Mesothelial cell of epicardium (in vitro differentiated cells): ENCODE data around the gene TMEM140. TPM values are rescaled to one million over a fixed set of nuclear protein-coding genes. Genes with fewer than 3 reads are reported as not detected.
A peak's percentile ranks its signal among the peaks of the same experiment; 100 is the strongest.

ENCODE experiments used
- DNase-seq, 2 experiments: peaks; one replicate each; pipeline ENCODE4 v3.0.0; 2021; ENCODE audit warnings: low spot score in 2 of 2; ENCODE audit not compliant: unreplicated experiment in 2 of 2
- H3K27ac Mint-ChIP-seq: 2 replicates; pipeline ENCODE4 v1.8.0; 2021; ENCODE audit warnings: mixed read lengths
- H3K27me3 Mint-ChIP-seq: 2 replicates; pipeline ENCODE4 v1.8.0; 2021; ENCODE audit warnings: low read depth, mixed read lengths
- H3K36me3 Mint-ChIP-seq: 2 replicates; pipeline ENCODE4 v1.8.0; 2021; ENCODE audit warnings: mixed read lengths
- H3K4me1 Mint-ChIP-seq: 2 replicates; pipeline ENCODE4 v1.8.0; 2021; ENCODE audit warnings: mixed read lengths
- H3K4me3 Mint-ChIP-seq: 2 replicates; pipeline ENCODE4 v1.8.0; 2021; ENCODE audit warnings: mild to moderate bottlenecking, moderate library complexity, mixed read lengths
- H3K9me3 Mint-ChIP-seq: 2 replicates; pipeline ENCODE4 v1.8.0; 2021; ENCODE audit warnings: mixed read lengths
- total RNA-seq: library from RNA; stranded (reverse); gene quantifications from 3 replicates; pipeline ENCODE4 v1.2.1, GENCODE V29; 2021
- TF ChIP-seq, protein P1 (sequence below): fragments of 200-600 bp; sonication (generic); IDR thresholded peaks from one replicate; pipeline ENCODE4 v1.5.0; 2021; ENCODE audit warnings: antibody characterized with exemption; ENCODE audit not compliant: unreplicated experiment

The TMEM140 gene
- total RNA-seq, 1 donor from 2014 or later, result 0.40 TPM

DNA sequence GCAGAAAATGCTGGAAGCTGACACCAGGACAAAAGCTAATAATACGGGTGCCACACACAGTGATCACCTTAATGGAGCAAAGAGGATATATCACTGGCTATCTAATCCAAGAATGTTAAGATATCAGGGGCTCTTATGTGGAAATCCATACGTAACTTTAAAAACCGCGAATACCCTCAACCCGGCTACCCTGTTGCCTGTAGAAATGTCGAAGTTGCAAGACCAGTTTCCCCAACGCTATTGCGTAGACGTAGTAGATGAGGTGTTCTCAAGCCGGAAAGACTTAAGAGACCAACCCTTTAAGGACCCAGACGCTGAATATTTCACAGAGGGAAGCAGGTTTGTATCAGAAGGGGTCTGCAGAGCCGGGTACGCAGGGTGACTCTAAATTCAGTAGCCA lies 30.5 kb downstream of the TMEM140 start:
- DNase-seq, result peak in 1 of 2 experiments; percentile 11
- Mint-ChIP-seq H3K9me3 (peaks cover 46% of the 10 kb centered on the region), H3K27ac (no peak overlapping the region), H3K4me1 (no peaks in the 10 kb centered on the region), H3K4me3 (no peak overlapping the region), H3K36me3 (peaks cover 50% of the 10 kb centered on the region), H3K27me3 (no peaks in the 10 kb centered on the region)
- TF ChIP-seq, protein P1, sequence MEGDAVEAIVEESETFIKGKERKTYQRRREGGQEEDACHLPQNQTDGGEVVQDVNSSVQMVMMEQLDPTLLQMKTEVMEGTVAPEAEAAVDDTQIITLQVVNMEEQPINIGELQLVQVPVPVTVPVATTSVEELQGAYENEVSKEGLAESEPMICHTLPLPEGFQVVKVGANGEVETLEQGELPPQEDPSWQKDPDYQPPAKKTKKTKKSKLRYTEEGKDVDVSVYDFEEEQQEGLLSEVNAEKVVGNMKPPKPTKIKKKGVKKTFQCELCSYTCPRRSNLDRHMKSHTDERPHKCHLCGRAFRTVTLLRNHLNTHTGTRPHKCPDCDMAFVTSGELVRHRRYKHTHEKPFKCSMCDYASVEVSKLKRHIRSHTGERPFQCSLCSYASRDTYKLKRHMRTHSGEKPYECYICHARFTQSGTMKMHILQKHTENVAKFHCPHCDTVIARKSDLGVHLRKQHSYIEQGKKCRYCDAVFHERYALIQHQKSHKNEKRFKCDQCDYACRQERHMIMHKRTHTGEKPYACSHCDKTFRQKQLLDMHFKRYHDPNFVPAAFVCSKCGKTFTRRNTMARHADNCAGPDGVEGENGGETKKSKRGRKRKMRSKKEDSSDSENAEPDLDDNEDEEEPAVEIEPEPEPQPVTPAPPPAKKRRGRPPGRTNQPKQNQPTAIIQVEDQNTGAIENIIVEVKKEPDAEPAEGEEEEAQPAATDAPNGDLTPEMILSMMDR, result no peak

DNA sequence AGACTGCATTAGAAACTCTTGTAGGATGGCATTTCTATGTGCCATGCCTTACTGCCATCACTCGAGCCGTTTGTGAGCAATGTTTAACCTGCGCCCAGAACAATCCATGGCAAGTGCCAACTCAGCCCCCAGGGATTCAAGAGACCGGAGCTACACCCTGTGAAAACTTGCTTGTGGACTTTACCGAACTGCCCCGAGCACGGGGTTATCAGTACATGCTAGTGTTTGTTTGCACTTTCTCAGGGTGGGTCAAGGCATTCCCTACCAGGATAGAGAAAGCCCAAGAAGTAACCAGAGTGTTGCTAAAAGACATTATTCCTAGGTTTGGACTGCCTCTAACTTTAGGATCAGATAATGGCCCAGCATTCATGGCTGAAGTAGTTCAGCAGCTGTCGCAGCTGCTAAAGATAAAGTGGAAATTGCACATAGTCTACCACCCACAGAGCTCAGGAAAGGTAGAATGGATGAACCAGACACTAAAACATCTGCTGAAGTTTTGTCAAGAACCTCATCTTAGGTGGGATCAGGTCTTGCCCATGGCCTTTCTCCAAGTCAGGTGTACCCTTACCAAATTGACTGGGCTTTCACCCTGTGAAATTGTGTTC lies 31.6 kb downstream of the TMEM140 start:
- peaks cover 61% of the 10 kb centered on the region for H3K36me3 Mint-ChIP-seq
- H3K27ac Mint-ChIP-seq, result no peak overlapping the region
- TF ChIP-seq, protein P1, result no peak
- H3K27me3 Mint-ChIP-seq, result no peaks in the 10 kb centered on the region
- peaks cover 54% of the 10 kb centered on the region for H3K9me3 Mint-ChIP-seq
- no peaks in the 10 kb centered on the region for H3K4me1 Mint-ChIP-seq
- peak in 1 of 2 experiments; percentile 6 for DNase-seq
- H3K4me3 Mint-ChIP-seq, result no peak overlapping the region

DNA sequence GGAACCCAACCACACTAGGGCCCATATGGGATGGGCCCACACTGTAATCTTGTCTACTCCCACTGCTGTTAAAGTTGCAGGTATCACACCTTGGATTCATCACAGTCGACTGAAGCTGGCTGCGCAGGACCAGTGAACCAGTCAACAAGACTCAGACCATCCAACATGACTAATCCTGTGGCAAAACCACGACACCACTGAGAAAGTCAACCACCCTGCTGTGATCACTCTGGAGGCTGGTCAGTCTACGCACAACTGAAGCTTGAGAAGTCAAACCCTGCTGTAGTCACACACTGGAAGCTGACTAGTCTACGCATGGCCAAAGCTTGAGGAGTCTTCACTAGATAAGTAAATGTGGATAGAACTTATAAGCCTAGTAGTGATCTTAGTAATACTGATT lies 32.2 kb downstream of the TMEM140 start:
- Mint-ChIP-seq H3K4me1 (no peaks in the 10 kb centered on the region), H3K36me3 (peaks cover 66% of the 10 kb centered on the region), H3K4me3 (no peak overlapping the region), H3K27ac (no peak overlapping the region), H3K27me3 (no peaks in the 10 kb centered on the region), H3K9me3 (peaks cover 54% of the 10 kb centered on the region)
- TF ChIP-seq, protein P1, result no peak
- DNase-seq, result no peak

DNA sequence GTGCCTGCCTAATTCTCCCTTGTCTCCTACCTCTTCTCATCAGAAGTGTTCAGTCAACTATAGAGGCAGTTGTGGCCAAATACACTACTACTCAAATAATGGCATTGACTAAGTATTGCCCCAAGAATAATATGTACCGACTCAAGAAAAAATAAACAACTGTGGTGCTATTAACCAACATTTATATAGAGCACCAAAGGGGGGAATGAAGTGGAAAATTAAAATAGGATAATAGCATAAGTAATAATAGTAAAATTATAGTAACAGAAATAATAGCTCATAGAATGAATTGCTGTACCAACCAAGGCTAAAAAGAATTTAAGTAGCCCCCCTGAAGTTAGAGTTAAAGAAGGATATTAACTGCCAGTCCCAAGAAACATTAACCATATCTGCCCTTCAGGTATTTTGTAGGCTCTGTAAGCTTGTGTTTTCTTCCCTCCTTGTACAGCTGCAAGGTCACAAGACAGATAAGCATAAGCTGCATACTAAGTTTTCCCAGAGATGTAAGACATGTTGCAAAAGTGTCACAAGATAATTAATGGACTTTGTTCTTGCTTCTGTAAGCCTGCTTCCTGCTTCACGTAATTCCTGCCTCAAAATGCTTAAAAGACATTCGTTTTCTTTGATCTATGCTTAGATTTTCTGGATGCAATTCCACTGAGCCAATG lies 33.5 kb downstream of the TMEM140 start:
- DNase-seq, result no peak
- Mint-ChIP-seq H3K4me3 (no peak overlapping the region), H3K27me3 (no peaks in the 10 kb centered on the region), H3K27ac (no peak overlapping the region), H3K9me3 (peaks cover 54% of the 10 kb centered on the region), H3K4me1 (no peaks in the 10 kb centered on the region), H3K36me3 (peaks cover 74% of the 10 kb centered on the region)
- TF ChIP-seq, protein P1, result no peak

DNA sequence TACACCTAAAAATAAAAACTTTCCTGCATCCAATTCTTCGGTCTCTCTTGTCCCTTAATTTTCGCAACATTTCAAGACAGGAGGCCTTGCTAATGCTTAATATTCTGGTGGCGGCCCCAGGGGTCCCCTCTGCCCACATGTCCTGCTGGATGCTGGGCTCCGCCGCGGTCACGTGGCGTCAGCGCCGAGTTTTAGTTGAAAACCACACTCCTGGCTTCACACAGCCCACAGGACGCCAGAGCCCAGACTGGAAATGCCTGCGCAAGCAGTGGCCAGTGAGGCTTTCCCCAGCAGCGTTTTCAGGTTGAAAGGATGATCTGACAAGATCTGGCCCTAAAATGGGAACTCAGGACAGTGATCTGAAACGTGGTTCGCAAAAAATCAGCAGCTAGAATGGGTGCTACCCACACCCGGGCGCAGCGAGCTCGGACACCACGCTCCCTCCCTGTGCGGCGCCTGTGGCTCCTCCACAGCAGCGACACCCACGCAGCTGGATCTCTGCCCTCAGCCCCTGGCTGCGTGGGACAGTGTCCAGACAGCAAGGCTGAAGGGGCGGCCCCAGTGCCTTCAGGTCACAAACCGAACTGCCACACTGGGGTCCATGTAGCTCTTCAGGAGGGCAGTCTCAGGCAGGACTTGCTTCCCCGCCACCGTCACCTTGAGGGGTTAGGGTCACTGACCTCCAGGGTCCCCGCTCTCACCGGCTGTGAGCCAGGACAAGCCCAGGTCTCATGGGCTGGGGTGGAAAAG lies 34.2 kb downstream of the TMEM140 start:
- DNase-seq, result no peak
- H3K4me1 Mint-ChIP-seq, result no peaks in the 10 kb centered on the region
- TF ChIP-seq, protein P1, result no peak
- no peak overlapping the region for H3K27ac Mint-ChIP-seq
- peaks cover 73% of the 10 kb centered on the region for H3K36me3 Mint-ChIP-seq
- no peak overlapping the region for H3K4me3 Mint-ChIP-seq
- peaks cover 54% of the 10 kb centered on the region for H3K9me3 Mint-ChIP-seq
- H3K27me3 Mint-ChIP-seq, result no peaks in the 10 kb centered on the region
